ENCODE results near the gene TMED9. TPM values are rescaled to one million over a fixed set of nuclear protein-coding genes. Genes with fewer than 3 reads are reported as not detected.

The TMED9 gene
- total RNA-seq, 2 donors from 2014 or later, result 49.6 to 63.8 TPM

- Histone ChIP-seq H3K36me3 (no peaks in the 10 kb centered on the region), H3K9me3 (no peaks in the 10 kb centered on the region), H3K27ac (no peak overlapping the region), H3K4me3 (no peak overlapping the region), H3K4me1 (no peaks in the 10 kb centered on the region), H3K27me3 (no peaks in the 10 kb centered on the region)
- DNase-seq (ENCODE audit: low spot score), result no peak
- no peak for TF ChIP-seq CTCF (IDR thresholded peaks at IDR 0.05)
Measured at GRCh38 chr5:177568326-177568725, 23.7 kb upstream of the TMED9 start.

- TF ChIP-seq CTCF (IDR thresholded peaks at IDR 0.05), result no peak
- H3K27me3 ChIP-seq, result no peaks in the 10 kb centered on the region
- DNase-seq (ENCODE audit: low spot score), result no peak
- no peaks in the 10 kb centered on the region for H3K36me3 ChIP-seq
- H3K4me3 ChIP-seq, result no peak overlapping the region
- H3K9me3 ChIP-seq, result no peaks in the 10 kb centered on the region
- no peaks in the 10 kb centered on the region for H3K4me1 ChIP-seq
- H3K27ac ChIP-seq, result no peak overlapping the region
Measured at GRCh38 chr5:177569894-177570293, 22.1 kb upstream of the TMED9 start.

- no peaks in the 10 kb centered on the region for H3K27me3 ChIP-seq
- DNase-seq (ENCODE audit: low spot score), result no peak
- no peak for TF ChIP-seq CTCF (IDR thresholded peaks at IDR 0.05)
- H3K36me3 ChIP-seq, result no peaks in the 10 kb centered on the region
- no peaks in the 10 kb centered on the region for H3K4me1 ChIP-seq
- H3K27ac ChIP-seq, result no peak overlapping the region
- no peak overlapping the region for H3K4me3 ChIP-seq
- no peaks in the 10 kb centered on the region for H3K9me3 ChIP-seq
Measured at GRCh38 chr5:177575488-177575887, 16.5 kb upstream of the TMED9 start.

GRCh38 chr5:177576169-177576568 is 15.8 kb upstream of the TMED9 start:
- Histone ChIP-seq H3K36me3 (no peaks in the 10 kb centered on the region), H3K4me1 (no peaks in the 10 kb centered on the region), H3K27me3 (no peaks in the 10 kb centered on the region), H3K4me3 (no peak overlapping the region), H3K9me3 (no peaks in the 10 kb centered on the region), H3K27ac (no peak overlapping the region)
- no peak for DNase-seq (ENCODE audit: low spot score)
- TF ChIP-seq CTCF (IDR thresholded peaks at IDR 0.05), result no peak

- TF ChIP-seq CTCF (IDR thresholded peaks at IDR 0.05), result no peak
Measured at GRCh38 chr5:177578316-177578715, 13.7 kb upstream of the TMED9 start.

GRCh38 chr5:177588413-177588909 is 3.5 kb upstream of the TMED9 start:
- Histone ChIP-seq H3K4me1 (peaks cover 0 to 14% of the 10 kb centered on the region in 2 donors), H3K4me3 (no peak overlapping the region), H3K36me3 (peaks cover 3% of the 10 kb centered on the region), H3K27ac (no peak overlapping the region), H3K27me3 (no peaks in the 10 kb centered on the region), H3K9me3 (no peaks in the 10 kb centered on the region)
- TF ChIP-seq CTCF (IDR thresholded peaks at IDR 0.05), result no peak
- no peak for DNase-seq (ENCODE audit: low spot score)

More at GRCh38 chr5:177578316-177578715, 13.7 kb upstream of the TMED9 start:
- H3K36me3 ChIP-seq, result no peaks in the 10 kb centered on the region
- H3K9me3 ChIP-seq, result no peaks in the 10 kb centered on the region
- no peaks in the 10 kb centered on the region for H3K4me1 ChIP-seq
- H3K4me3 ChIP-seq, result no peak overlapping the region
- no peaks in the 10 kb centered on the region for H3K27me3 ChIP-seq
- no peak overlapping the region for H3K27ac ChIP-seq
- no peak for DNase-seq (ENCODE audit: low spot score)

All from right atrium auricular region (tissue), 2 donors.